Kidney epithelial cell (primary cell): ENCODE measurements around the gene HS3ST3B1. TPM values are rescaled to one million over a fixed set of nuclear protein-coding genes. Genes with fewer than 3 reads are reported as not detected.

Experiments
- DNase-seq: peaks from one replicate; pipeline ENCODE4 v3.0.0-alpha.2; 2010; ENCODE audit warnings: low read depth
- H3K27me3 ChIP-seq: 2 replicates; pipeline ENCODE4 v1.6.0; 2011; ENCODE audit warnings: low read length; ENCODE audit not compliant: control insufficient read depth, insufficient read depth
- H3K36me3 ChIP-seq: 2 replicates; pipeline ENCODE4 v1.5.1; 2011; ENCODE audit warnings: low read length; ENCODE audit not compliant: control insufficient read depth, insufficient read depth
- H3K4me3 ChIP-seq: 2 replicates; pipeline ENCODE4 v1.5.1; 2011; ENCODE audit warnings: low read depth, mild to moderate bottlenecking, control low read depth, low read length
- CTCF ChIP-seq: IDR thresholded peaks from 2 replicates; pipeline ENCODE4 v1.5.1; 2011; ENCODE audit warnings: mild to moderate bottlenecking, moderate library complexity, low read length, control low read depth, inconsistent platforms; ENCODE audit not compliant: insufficient read depth, poor library complexity, severe bottlenecking
- total RNA-seq: library from RNA; depleted of rRNA; stranded (reverse); fragments of >200 nt; gene quantifications from 2 replicates; pipeline ENCODE4 v1.2.3, GENCODE V29; 2015

Gene HS3ST3B1
- total RNA-seq, 1 donor from 2014 or later, result 25.1 TPM

DNA sequence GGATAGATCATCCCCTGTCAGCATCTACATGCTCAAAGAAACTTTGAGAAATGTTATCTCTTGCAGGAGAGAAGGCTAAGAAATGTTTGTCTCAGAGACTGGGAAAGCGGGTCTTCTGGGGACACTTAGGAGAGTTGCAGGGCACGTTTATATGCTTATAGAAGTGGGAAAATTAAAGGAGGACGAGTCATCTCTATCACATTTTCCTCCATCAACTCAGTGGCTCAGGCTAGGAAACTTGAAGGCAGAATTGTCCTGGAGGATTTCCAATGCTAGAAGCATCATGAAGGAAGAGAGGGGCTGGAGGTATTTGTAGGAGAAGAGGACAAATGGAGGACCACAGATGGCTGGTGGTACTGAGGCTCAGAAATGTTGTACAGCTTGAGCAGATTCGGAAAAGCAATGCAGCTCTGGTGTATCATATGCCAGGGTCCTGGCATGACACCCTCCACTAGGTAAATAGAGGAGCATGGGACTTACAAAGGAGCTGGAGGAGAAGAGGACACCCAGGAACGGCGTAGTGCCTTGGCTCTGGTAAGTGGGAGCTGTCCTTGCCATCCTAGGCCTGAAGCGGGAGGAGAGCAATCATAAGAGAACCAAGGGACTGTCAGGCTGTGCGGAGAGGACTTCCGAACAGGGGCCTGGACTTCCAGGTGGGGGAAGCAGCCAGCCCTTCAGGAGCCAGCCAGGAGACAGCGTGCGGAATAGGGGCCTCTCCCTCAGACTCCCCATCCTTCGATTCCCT is 4.5 kb upstream of the HS3ST3B1 start:
- no peak for DNase-seq
- Histone ChIP-seq H3K36me3 (no peaks in the 10 kb centered on the region), H3K27me3 (peaks cover 5% of the 10 kb centered on the region), H3K4me3 (no peak overlapping the region)
- no peak for TF ChIP-seq CTCF

DNA sequence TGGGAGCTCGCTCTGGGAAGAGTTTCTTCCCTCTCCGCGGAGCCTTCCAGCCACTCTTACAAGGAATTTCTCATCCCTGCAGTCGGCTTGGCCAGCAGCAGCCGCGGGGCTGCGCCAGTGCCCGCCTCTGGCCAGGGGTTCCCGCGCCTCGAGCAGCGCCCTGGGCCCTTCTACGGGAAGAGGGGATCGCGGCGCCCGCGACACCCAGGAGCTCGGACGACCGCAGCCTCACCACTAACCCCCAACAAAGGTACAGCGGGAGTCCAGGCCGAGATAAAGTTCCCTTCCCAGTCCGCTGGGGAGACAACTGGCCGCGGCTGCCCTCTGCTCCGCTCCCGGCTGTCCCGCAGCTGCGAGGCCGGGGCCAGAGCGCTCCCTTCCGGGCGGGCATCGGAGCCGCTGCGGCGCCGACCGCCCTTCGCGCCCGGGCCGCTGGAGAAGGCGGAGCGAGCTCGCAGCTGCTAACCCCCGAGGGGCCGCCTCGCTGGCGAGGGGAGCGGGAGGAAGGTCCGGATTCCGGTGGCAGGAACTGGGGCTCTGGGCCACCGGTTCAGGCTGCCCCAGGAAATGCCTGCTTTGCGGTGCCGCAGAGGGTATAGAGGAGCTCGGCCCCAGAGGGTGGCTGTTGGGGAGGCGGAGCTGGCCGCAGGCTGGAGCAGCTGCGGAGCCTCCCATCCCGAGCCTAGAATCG is 3.6 kb upstream of the HS3ST3B1 start:
- Histone ChIP-seq H3K27me3 (peaks cover 5% of the 10 kb centered on the region), H3K36me3 (no peaks in the 10 kb centered on the region), H3K4me3 (peak overlapping the region; percentile 47)
- no peak for DNase-seq
- peak; percentile 12 for TF ChIP-seq CTCF

DNA sequence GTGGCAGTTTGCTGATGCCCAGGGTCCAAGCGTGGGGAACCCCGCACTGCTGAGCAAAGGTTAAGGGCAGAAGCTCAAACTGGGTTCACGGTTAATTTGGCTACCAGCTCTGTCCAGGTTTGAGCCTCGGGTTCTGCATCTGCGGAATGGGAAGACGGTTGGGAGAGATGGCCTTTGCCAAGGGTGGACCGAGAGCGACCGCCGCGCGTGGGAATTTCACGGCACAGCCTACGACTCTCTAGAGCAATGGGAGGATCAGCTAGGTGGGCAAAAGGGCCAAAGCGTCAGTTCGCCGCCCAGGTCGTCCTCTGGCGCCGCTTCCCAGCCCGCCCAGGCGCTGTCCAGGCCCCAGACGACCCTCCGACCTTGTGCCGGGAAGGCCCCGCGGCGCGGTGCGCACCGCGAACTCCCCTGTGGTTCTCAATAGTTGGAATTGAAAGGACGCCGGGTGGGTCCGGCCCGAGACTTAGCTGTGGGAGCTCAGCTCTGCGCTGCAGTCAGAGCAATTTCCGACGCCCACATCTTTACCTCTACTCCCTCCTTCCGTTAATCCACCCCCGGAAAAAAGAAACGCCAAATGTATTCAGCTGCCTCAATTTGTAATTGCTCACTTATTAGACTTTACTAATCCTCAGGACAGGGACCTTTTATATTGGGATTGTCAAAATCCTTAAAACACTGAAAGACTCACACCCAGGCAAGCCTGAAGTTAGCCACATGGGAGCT is 2.5 kb upstream of the HS3ST3B1 start:
- DNase-seq, result no peak
- TF ChIP-seq CTCF, result no peak
- Histone ChIP-seq H3K4me3 (no peak overlapping the region), H3K36me3 (no peaks in the 10 kb centered on the region), H3K27me3 (peaks cover 5% of the 10 kb centered on the region)

DNA sequence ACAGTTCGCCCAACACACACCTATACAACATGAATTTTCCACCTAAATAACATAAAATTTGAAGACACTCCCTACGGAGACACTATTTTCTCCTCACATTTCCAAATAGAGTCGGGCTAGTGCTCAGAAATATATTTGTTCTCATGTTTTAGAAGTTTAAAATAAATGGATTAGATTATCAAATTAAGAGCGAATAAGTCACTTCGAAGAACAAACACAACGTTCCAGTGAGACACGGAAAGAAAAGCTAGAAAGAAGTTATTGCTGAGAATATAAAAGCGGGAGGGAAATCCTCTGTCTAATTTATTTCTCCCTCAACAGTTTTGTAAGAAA is 2.0 kb upstream of the HS3ST3B1 start:
- Histone ChIP-seq H3K4me3 (peak overlapping the region; percentile 39), H3K27me3 (peaks cover 5% of the 10 kb centered on the region)
- TF ChIP-seq CTCF, result no peak

DNA sequence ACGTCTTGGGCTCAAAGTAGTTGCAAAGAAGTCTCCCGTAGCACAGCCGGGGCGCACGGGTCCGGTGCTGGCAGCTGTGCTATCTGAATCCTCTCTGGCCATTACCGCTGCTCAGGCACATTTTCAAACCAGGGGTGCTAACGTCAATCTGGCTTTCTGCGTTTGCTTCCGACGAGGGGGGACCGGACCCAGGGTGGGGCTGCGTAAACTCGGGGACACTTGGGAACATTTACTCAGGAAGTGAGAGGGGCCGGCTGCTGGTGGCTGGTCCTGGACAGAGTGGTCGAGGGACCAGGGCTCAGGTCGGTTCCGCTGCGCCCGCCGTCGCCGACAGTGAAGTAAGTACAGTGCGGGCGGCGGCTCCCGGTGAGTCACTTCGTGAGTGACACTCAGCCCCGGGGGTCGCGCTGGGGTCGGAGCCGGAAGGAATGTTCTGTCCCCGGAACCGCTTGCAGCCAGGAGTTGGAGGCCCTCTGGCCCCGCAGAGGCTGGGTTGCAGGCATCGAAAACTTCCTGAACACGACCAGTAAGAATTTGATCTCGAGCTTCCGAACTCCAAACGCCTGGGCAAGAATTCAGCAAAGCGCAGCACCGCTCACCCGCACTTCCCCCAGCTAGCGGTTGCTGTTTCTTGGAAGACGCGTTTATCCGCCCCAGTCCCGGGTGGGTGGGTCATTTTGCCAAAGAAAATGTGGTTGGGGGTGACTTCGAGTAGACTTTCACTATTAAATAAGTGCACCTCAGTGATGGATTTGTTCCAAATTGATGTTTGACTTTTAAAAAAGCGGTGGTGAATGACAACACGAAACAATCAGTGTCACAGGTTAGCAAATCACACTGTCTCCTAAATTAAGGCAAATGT is 1.4 kb upstream of the HS3ST3B1 start:
- peak overlapping the region; percentile 39 for H3K4me3 ChIP-seq
- no peak for TF ChIP-seq CTCF
- H3K36me3 ChIP-seq, result no peaks in the 10 kb centered on the region
- H3K27me3 ChIP-seq, result peaks cover 5% of the 10 kb centered on the region
- DNase-seq, result no peak

More for the DNA sequence above, 2.0 kb upstream of the HS3ST3B1 start:
- H3K36me3 ChIP-seq, result no peaks in the 10 kb centered on the region
- no peak for DNase-seq
